ENCODE data around the gene HDLBP. TPM values are rescaled to one million over a fixed set of nuclear protein-coding genes. Genes with fewer than 3 reads are reported as not detected.

HDLBP gene
- total and polyA plus RNA-seq, 10 of the 15 experiments (the other 5 are each of a cell fraction or from before 2014, with no cell fraction given) = 19.5 to 383 (median 249) TPM

DNA sequence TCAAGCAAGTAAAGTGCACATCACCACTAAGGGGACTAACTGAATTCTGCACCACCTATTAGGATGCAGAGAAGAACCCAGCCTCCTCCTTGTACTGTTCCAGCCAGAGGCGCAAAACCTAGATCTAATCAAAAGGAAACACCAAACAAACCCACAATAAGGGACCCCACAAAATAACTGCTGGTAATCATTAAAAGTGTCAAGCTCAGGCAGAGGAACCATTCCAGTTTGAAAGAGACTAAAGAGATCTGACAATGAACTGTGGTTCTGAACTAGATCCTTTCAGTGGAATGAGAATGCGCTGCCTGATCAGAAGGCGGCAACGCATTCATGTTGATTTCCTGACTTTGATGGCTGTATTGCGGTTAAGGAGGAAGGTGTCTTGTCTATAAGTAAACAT lies 16.8 kb downstream of the HDLBP start:
- DNase-seq (ENCODE audit: low read depth, low spot score) (no peak), FAIRE-seq (no peak), ATAC-seq (no peak)
- in situ Hi-C loops (cut with MboI) (no loop called here), intact Hi-C loops (cut with micrococcal nuclease; ENCODE audit: unreplicated experiment) (no loop called here)
- H3K27ac ChIP-seq (ENCODE audit: control insufficient read depth, insufficient read depth) = no peak overlapping the region
- TF ChIP-seq CHD1 (IDR thresholded peaks at IDR 0.05; ENCODE audit: low read depth, low read length) (no peak), RUNX3 (IDR thresholded peaks at IDR 0.05; ENCODE audit: low read length) (0 out of 2 replicates have a peak, but pooled peaks have one; percentile 9), BACH1 (IDR thresholded peaks at IDR 0.05; ENCODE audit: borderline replicate concordance) (no peak), GABPA (IDR thresholded peaks at IDR 0.05; ENCODE audit: low read depth) (no peak), KAT2A (conservative IDR thresholded peaks at IDR 0.05; ENCODE audit: control insufficient read depth, low read depth, low read length) (no peak)
- no peak overlapping the region for H3K4me3 ChIP-seq
- no TSS peak for BruUV-seq (replicated peaks)
- H4K20me1 ChIP-seq (ENCODE audit: control insufficient read depth, insufficient read depth) = no peaks in the 10 kb centered on the region
- H2AFZ ChIP-seq (ENCODE audit: control insufficient read depth, low read depth, low read length) = no peak overlapping the region
- H3K36me3 ChIP-seq (ENCODE audit: control insufficient read depth in 2 of 2, insufficient read depth in 2 of 2, low read length in 1 of 2) = 0 out of 4 replicates have a peak, but pooled peaks cover 0 to 3% of the 10 kb centered on the region in 2 experiments
- H3K9ac ChIP-seq (ENCODE audit: control insufficient read depth, insufficient read depth, low read length) = no peak overlapping the region
- RAD21 ChIA-PET (ENCODE audit: unreplicated experiment) = no interaction called here
- WGBS (ENCODE audit: insufficient coverage, insufficient replicate concordance, low lambda C conversion rate, missing lambda C conversion rate) = 99% methylated on average over 5 of the region's 5 CpGs
- H3K4me1 ChIP-seq (ENCODE audit: control insufficient read depth, insufficient read depth, low read length) = peaks cover 9% of the 10 kb centered on the region
- POLR2A ChIA-PET = interaction anchor here (0.7 kb wide), 1 partner anchor 13 kb away, joined by 3 read pairs; no protein-coding TSS in a partner anchor
- CTCF ChIA-PET = interaction anchor here (0.9 kb wide), 1 partner anchor 11 kb away, joined by 4 read pairs; no protein-coding TSS in a partner anchor
- no peaks in the 10 kb centered on the region for H3K9me3 ChIP-seq (replicated peaks; ENCODE audit: control insufficient read depth, insufficient read depth, low read length)
- SMC1A ChIA-PET (ENCODE audit: uncharacterized antibody, unreplicated experiment) = interaction anchor here (1.6 to 1.8 kb wide), 2 partner anchors 11 to 16 kb away, joined by 3 to 5 read pairs; no protein-coding TSS in a partner anchor
- H3K79me2 ChIP-seq (ENCODE audit: control insufficient read depth, insufficient read depth, low read length) = peaks cover 84% of the 10 kb centered on the region
- no peaks in the 10 kb centered on the region for H3K27me3 ChIP-seq (replicated peaks in 1 of 2; ENCODE audit: control insufficient read depth in 2 of 2, insufficient read depth in 2 of 2, low read length in 1 of 2)
- no peak overlapping the region for H3K4me2 ChIP-seq (ENCODE audit: control insufficient read depth, insufficient read depth)

DNA sequence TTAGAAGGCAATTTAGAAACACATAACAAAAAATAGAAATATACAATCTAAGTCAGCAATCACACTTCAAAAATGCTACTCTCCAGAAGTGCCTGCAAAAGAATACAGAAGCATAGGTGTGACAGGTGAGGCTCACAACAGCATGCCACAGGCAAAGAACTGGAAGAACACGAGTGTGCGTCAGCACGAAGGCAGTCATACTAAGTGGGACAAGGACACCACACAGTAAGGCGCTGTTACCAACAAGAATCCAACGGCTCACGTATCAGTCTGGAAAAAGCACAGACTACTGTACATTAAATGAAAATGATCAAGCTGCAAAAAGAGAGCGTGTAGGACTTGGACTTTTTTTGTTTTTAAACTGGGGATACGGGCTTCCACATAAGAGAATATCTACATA lies 18.7 kb downstream of the HDLBP start:
- Histone ChIP-seq H3K4me3 (no peak overlapping the region), H3K9me3 (replicated peaks; ENCODE audit: control insufficient read depth, insufficient read depth, low read length) (no peaks in the 10 kb centered on the region), H3K4me2 (ENCODE audit: control insufficient read depth, insufficient read depth) (no peak overlapping the region), H3K27ac (ENCODE audit: control insufficient read depth, insufficient read depth) (no peak overlapping the region), H3K9ac (ENCODE audit: control insufficient read depth, insufficient read depth, low read length) (no peak overlapping the region), H4K20me1 (ENCODE audit: control insufficient read depth, insufficient read depth) (no peaks in the 10 kb centered on the region), H3K4me1 (ENCODE audit: control insufficient read depth, insufficient read depth, low read length) (peaks cover 3% of the 10 kb centered on the region), H3K79me2 (ENCODE audit: control insufficient read depth, insufficient read depth, low read length) (peaks cover 83% of the 10 kb centered on the region), H3K27me3 (replicated peaks in 1 of 2; ENCODE audit: control insufficient read depth in 2 of 2, insufficient read depth in 2 of 2, low read length in 1 of 2) (no peaks in the 10 kb centered on the region), H3K36me3 (ENCODE audit: control insufficient read depth in 2 of 2, insufficient read depth in 2 of 2, low read length in 1 of 2) (0 out of 4 replicates have a peak, but pooled peaks cover 0 to 3% of the 10 kb centered on the region in 2 experiments), H2AFZ (ENCODE audit: control insufficient read depth, low read depth, low read length) (no peak overlapping the region)
- no peak for TF ChIP-seq LARP7 (IDR thresholded peaks at IDR 0.05)
- TF ChIP-seq ZBTB4 (CRISPR knock-in tag; IDR thresholded peaks at IDR 0.05) = no peak
- no peak for TF ChIP-seq NKRF (conservative IDR thresholded peaks at IDR 0.05)
- TF ChIP-seq BMI1 (IDR thresholded peaks at IDR 0.05; ENCODE audit: borderline replicate concordance) = no peak
- TF ChIP-seq RB1 (IDR thresholded peaks at IDR 0.05; ENCODE audit: borderline replicate concordance) = no peak
- ChIA-PET SMC1A (ENCODE audit: uncharacterized antibody, unreplicated experiment) (no interaction called here), CTCF (interaction anchor here (1.1 to 1.3 kb wide), 3 partner anchors 14 to 46 kb away, joined by 3 read pairs; no protein-coding TSS in a partner anchor), RAD21 (ENCODE audit: unreplicated experiment) (no interaction called here), POLR2A (interaction anchor here (1.3 kb wide), 2 partner anchors 13 to 17 kb away, joined by 3 to 4 read pairs; no protein-coding TSS in a partner anchor)
- in situ Hi-C loops (cut with MboI) = no loop called here
- no peak for DNase-seq (ENCODE audit: low read depth, low spot score)
- no peak for ATAC-seq
- 90% methylated on average over 8 of the region's 8 CpGs for WGBS (ENCODE audit: insufficient coverage, insufficient replicate concordance, low lambda C conversion rate, missing lambda C conversion rate)
- intact Hi-C loops (cut with micrococcal nuclease; ENCODE audit: unreplicated experiment) = no loop called here
- BruUV-seq (replicated peaks) = no TSS peak
- FAIRE-seq = no peak

Measured in GM12878 (cell line).